Activated CD8-positive, alpha-beta memory T cell treated with anti-CD3 and anti-CD28 coated beads, Interleukin-2, amount 50 U/mL, for 4 hours (primary cell): ENCODE data around the gene TEKTIP1.

Source experiments
- DNase-seq: peaks from one replicate; pipeline ENCODE4 v3.0.0-alpha.2; 2020

Gene TEKTIP1

DNA sequence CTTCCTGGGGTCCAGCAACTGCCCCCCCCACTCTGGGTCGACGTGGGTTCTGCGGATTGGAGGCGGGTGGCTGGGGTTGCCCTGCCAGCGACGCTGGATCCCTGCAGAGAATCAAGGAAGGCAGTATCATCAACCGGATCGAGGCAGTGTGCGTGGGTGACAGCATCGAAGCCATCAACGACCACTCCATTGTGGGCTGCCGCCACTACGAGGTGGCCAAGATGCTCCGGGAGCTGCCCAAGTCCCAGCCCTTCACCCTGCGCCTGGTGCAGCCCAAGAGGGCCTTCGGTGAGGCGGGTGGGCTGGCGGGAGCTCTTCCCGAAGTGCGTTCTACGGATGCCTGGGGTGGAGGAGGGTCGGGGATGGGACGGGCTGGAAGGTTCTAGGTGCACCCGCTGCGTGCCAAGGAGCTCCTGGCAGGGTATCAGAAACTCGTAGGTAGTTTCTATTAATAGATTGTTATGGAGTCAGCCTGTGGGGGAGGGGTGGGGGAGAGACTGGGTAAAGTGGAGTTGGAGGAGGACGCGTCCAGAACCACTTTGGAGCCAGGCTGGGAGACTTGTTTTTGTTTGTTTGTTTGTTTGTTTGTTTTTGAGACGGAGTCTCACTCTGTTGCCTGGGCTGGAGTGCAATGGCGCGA is 47.9 kb downstream of the TEKTIP1 start:
- DNase-seq: no peak

DNA sequence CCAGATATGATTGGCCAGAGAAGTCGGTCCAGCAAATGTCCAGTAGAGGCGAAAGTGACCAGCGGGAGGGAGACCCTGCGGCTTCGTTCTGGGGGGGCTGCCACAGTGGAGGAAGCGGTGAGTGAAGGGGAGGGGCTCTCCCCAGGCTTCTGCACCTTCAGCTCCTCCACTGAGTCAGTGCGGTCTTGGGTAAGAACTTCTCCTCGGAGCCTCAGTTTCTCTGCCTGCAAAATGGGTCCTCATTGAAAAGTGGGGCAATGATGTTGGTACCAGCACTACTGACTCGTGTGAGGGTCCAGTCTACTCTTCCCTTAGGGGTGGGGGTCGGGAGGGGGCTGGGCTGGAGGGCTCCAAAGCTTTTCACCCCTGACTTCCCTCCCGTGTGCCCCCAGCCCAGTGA is 50.5 kb downstream of the TEKTIP1 start:
- DNase-seq: no peak

DNA sequence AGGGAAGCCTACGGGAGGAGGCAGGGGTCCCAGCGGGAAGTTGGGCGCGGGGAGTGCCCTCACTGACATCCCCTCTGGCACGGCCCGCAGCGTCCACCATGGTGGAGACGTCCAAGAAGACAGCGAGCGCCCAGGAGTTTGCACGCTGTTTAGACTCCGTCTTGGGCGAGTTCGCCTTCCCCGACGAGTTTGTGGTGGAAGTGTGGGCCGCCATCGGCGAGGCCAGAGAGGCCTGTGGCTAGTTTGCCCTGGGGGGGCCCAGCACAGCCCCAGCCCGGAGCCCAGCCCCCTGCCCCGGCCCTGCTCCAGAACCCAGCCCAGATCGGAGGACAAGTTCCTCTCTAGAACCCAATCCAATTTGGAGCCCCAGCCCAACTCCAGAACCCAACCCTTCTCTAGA is 51.0 kb downstream of the TEKTIP1 start:
- no peak for DNase-seq

DNA sequence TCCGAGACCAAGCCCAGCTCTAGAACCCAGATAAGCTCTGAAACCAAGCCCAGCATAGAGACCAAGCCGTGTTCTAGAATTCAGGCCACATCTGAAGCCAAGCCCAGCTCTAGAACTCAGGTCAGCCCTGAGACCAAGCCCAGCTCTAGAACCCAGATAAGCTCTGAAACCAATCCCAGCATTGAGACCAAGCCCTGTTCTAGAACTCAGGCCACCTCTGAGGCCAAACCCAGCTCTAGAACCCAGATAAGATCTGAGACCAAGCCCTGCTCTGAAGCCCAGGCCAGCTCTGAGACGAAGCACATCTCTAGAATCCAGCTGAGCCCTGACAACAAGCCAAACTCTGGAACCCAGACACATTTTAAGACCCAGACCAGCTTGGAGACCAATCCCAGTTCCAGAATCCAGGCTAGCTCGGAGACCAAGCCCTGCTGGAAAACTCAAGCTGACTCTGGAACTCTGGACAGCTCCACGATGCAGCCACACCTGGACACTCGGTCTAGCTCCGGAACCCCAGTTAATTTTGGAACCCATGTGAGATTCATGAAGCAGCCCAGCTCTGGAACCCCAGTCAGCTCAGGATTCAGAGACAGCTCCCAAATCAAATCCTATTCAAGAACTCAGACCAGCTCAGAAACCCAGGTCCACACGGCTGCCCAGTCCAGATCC is 52.2 kb downstream of the TEKTIP1 start:
- DNase-seq: no peak

DNA sequence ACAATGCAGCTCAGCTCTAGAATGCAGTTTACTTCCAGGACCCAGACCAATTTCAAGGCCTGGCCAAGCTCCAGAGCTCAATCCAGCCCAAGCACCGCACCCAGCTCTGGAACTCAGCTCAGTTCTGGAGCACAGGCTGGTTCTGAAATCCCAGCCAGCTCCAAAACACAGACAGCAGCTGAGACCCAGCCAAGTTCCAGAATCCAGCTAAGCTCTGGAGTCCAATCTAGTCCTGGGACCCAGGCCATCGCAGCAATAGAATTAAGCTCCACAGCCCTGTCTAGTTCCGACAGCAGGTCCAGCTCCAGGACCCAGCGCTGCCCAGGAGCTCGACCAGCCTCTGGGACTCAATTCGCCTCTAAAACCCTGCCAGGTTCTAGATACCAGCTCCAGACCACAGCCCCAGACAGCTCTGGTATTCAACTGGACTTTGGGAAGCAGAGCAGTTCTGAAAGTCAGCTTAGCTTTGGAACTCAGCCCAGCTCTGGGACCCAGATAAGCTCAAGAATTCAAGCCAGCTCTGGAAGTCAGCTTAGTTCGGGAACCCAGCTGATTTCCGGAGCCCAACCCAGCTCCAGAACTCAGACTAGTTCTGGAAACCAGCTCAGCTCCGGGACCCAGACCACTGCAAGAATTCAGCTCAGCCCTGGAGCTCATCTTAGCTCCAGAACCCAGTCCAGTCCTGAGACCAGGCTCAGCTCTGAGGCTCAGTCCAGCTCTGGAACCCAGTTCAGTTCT is 53.1 kb downstream of the TEKTIP1 start:
- no peak for DNase-seq

DNA sequence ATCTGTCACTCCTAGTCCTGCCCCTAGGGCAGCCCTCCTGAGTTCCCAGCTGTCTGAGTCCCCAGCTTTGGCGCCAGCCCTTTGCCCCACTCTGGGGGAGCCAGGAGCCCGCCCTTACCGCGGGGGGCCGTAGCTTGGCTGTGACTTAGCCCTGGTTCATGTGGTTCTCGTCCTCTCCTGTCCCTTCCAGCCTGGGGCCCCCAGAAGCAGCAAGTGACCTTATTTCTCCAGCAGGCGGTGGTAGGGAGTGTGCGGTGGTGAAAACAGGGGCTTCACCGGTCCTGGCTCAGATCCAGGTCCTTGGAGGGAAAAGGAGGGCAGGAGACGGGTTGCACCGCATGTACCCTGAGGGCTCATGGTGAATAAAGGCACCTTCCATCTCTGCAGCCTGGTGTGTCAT is 54.2 kb downstream of the TEKTIP1 start:
- DNase-seq: no peak
